OCI-LY3 (cell line): ENCODE measurements around the gene RPAP3.
A peak's percentile ranks its signal among the peaks of the same experiment; 100 is the strongest.

Source experiments
- H2AFZ ChIP-seq: fragments of 200-600, 300-600 bp; shearing (Covaris generic); 2 replicates; pipeline ENCODE4 v1.6.0; 2014; ENCODE audit warnings: antibody characterized with exemption, low read depth, low read length
- H3K27ac ChIP-seq: fragments of 200-600, 300-600 bp; sonication (generic); 2 replicates; pipeline ENCODE4 v1.5.1; 2014; ENCODE audit warnings: mild to moderate bottlenecking, low read length, moderate library complexity, mixed read lengths
- H3K27me3 ChIP-seq: fragments of 200-600, 300-600 bp; sonication (generic); 2 replicates; pipeline ENCODE4 v1.6.1; 2014; ENCODE audit warnings: low read depth, low read length, mixed read lengths
- H3K36me3 ChIP-seq: fragments of 200-600, 300-600 bp; sonication (generic); replicated peaks from 2 replicates; pipeline ENCODE3; 2014; ENCODE audit warnings: low read depth, low read length, mixed read lengths
- H3K4me1 ChIP-seq: fragments of 300-600, 200-600 bp; sonication (generic); 2 replicates; pipeline ENCODE4 v1.6.1; 2014; ENCODE audit warnings: low read length, mixed read lengths
- H3K4me2 ChIP-seq: fragments of 200-600, 300-600 bp; sonication (generic); 2 replicates; pipeline ENCODE4 v1.6.1; 2014; ENCODE audit warnings: low read length, mixed read lengths
- H3K4me3 ChIP-seq: fragments of 300-600, 200-600 bp; sonication (generic); 2 replicates; pipeline ENCODE4 v1.5.1; 2014; ENCODE audit warnings: antibody characterized with exemption, mild to moderate bottlenecking, low read length, moderate library complexity
- H3K79me2 ChIP-seq: fragments of 300-600, 200-600 bp; shearing (Covaris generic); 2 replicates; pipeline ENCODE4 v1.6.1; 2014; ENCODE audit warnings: mild to moderate bottlenecking, low read length, mixed read lengths
- H3K9ac ChIP-seq: fragments of 300-600, 200-600 bp; shearing (Covaris generic); 2 replicates; pipeline ENCODE4 v1.6.0; 2014; ENCODE audit warnings: mild to moderate bottlenecking, low read length, moderate library complexity
- H3K9me3 ChIP-seq: fragments of 200-600, 300-600 bp; shearing (Covaris generic); 2 replicates; pipeline ENCODE4 v1.6.1; 2014; ENCODE audit warnings: low read length, mixed read lengths; ENCODE audit not compliant: insufficient read depth
- H4K20me1 ChIP-seq: fragments of 200-600, 300-600 bp; sonication (generic); 2 replicates; pipeline ENCODE4 v1.6.1; 2016; ENCODE audit warnings: low read length, mixed read lengths; ENCODE audit not compliant: insufficient read depth
- EZH2phosphoT487 ChIP-seq: fragments of 200-600 bp; shearing (Covaris generic); IDR thresholded peaks from 2 replicates; pipeline ENCODE4 v1.6.1; 2018; ENCODE audit warnings: antibody characterized with exemption, mixed run types, low read depth
- TF ChIP-seq, protein P1 (sequence below): fragments of 200-600, 300-600 bp; sonication (generic); IDR thresholded peaks from 2 replicates; pipeline ENCODE4 v1.5.1; 2014; ENCODE audit warnings: antibody characterized with exemption, low read length, low read depth

Gene RPAP3

DNA sequence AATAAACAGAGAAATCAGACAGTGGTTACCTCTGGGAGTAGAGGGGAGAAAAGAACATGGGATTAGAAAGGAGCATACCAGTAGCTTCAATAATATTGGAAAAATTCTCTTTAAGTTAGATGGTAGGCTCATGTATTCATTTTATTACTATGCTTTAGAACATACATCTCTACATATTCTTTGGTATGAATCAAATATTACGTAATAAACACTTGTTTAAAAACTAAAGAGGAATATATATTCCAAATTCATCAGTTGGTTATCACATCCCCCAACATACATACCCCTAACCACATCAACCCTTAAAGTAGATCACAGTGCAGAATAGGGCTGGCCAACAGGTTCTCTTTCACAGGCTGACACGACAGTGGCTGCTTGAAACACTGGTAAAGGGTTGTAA lies 5.6 kb downstream of the RPAP3 start:
- TF ChIP-seq, protein P1, sequence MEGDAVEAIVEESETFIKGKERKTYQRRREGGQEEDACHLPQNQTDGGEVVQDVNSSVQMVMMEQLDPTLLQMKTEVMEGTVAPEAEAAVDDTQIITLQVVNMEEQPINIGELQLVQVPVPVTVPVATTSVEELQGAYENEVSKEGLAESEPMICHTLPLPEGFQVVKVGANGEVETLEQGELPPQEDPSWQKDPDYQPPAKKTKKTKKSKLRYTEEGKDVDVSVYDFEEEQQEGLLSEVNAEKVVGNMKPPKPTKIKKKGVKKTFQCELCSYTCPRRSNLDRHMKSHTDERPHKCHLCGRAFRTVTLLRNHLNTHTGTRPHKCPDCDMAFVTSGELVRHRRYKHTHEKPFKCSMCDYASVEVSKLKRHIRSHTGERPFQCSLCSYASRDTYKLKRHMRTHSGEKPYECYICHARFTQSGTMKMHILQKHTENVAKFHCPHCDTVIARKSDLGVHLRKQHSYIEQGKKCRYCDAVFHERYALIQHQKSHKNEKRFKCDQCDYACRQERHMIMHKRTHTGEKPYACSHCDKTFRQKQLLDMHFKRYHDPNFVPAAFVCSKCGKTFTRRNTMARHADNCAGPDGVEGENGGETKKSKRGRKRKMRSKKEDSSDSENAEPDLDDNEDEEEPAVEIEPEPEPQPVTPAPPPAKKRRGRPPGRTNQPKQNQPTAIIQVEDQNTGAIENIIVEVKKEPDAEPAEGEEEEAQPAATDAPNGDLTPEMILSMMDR, result no peak
- TF ChIP-seq EZH2phosphoT487, result no peak
- Histone ChIP-seq H3K4me1 (peaks cover 28% of the 10 kb centered on the region), H3K4me3 (no peak overlapping the region), H3K79me2 (peaks cover 62% of the 10 kb centered on the region), H2AFZ (no peak overlapping the region), H3K27ac (no peak overlapping the region), H3K9me3 (no peaks in the 10 kb centered on the region), H3K4me2 (no peak overlapping the region), H3K9ac (no peak overlapping the region), H3K27me3 (no peaks in the 10 kb centered on the region), H3K36me3 (peaks cover 35% of the 10 kb centered on the region), H4K20me1 (peaks cover 19% of the 10 kb centered on the region)

DNA sequence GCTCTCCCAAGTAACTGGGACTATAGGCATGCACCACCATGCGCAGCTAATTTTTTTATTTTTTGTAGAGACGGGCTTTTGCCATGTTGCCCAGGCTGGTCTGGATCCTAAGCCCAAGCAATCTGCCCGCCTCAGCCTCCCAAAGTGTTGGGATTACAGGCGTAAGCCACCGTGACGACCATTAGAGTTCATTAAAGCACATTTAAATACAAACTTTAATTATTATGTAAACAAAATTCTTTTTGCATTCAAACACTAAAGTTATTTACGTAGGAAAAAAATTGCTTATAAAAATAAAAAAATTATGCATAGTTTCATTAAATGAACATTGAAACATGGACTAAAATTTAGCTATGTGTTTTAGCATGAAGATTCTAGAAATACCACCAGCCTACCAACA lies 7.2 kb downstream of the RPAP3 start:
- peaks cover 18% of the 10 kb centered on the region for H3K4me1 ChIP-seq
- H3K4me3 ChIP-seq, result no peak overlapping the region
- 0 out of 2 replicates have a peak overlapping the region, but pooled peaks have one; percentile 34 for H3K9ac ChIP-seq
- H3K79me2 ChIP-seq, result peaks cover 46% of the 10 kb centered on the region
- H3K9me3 ChIP-seq, result no peaks in the 10 kb centered on the region
- H3K27ac ChIP-seq, result peak overlapping the region; percentile 73
- no peaks in the 10 kb centered on the region for H3K27me3 ChIP-seq
- H3K4me2 ChIP-seq, result peak overlapping the region; percentile 68; the same call in 1 of the 2 replicates
- peaks cover 48% of the 10 kb centered on the region for H3K36me3 ChIP-seq
- TF ChIP-seq, protein P1, result no peak
- no peak for TF ChIP-seq EZH2phosphoT487
- no peak overlapping the region for H2AFZ ChIP-seq
- H4K20me1 ChIP-seq, result peaks cover 7% of the 10 kb centered on the region; the same call in 1 of the 2 replicates

DNA sequence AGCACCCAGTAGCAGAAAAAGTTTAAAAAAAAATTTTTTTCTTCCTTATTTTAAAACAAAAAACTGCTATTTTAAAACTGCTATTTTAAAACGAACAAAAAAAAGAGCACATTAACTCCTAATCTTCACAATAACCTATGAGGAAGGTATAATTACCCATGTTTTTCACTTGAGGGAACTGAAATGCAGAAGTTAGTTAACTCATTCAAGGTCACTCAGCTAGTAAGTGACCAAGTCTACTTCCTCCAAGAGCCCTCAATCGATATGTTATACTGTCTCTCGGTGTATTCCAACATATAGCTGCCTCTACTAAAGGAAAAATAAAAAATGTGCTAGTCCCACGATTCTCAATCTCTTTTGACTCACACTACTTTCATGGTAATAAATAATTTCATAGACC lies 7.8 kb downstream of the RPAP3 start:
- Histone ChIP-seq H4K20me1 (peaks cover 4% of the 10 kb centered on the region; the same call in 1 of the 2 replicates), H3K4me3 (peak overlapping the region; percentile 55), H2AFZ (no peak overlapping the region), H3K9ac (peak overlapping the region; percentile 39), H3K79me2 (peaks cover 44% of the 10 kb centered on the region), H3K27ac (peak overlapping the region; percentile 73), H3K4me2 (peak overlapping the region; percentile 68), H3K27me3 (no peaks in the 10 kb centered on the region), H3K4me1 (peaks cover 18% of the 10 kb centered on the region), H3K36me3 (peaks cover 51% of the 10 kb centered on the region), H3K9me3 (no peaks in the 10 kb centered on the region)
- TF ChIP-seq, protein P1, result no peak
- no peak for TF ChIP-seq EZH2phosphoT487

DNA sequence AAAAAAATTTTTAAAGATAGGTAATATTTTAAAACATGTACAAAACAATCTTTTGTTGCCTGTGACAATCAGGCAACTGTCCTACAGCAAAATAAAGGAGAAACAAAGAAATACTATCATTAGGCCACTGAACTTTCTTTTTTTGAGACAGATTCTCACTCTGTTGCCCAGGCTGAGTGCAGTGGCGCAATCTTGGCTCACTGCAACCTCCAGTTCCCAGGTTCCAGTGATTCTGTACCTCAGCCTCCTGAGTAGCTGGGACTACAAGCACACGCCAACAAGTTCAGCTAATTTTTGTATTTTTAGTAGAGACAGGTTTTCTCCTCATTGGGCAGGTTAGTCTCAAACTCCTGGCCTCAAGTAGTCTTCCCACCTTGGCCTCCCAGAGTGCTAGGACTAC lies 16.6 kb downstream of the RPAP3 start:
- Histone ChIP-seq H3K36me3 (peaks cover 44% of the 10 kb centered on the region), H3K27me3 (no peaks in the 10 kb centered on the region), H3K9me3 (no peaks in the 10 kb centered on the region), H3K4me2 (no peak overlapping the region), H3K9ac (no peak overlapping the region), H3K4me1 (no peaks in the 10 kb centered on the region), H4K20me1 (peaks cover 3% of the 10 kb centered on the region; the same call in 1 of the 2 replicates), H3K79me2 (peaks cover 4% of the 10 kb centered on the region; the same call in 1 of the 2 replicates), H2AFZ (no peak overlapping the region), H3K4me3 (no peak overlapping the region), H3K27ac (no peak overlapping the region)
- no peak for TF ChIP-seq EZH2phosphoT487
- TF ChIP-seq, protein P1, result no peak
